GM23338 (cell line): Measurements from ENCODE around the gene ZPLD1. TPM values are rescaled to one million over a fixed set of nuclear protein-coding genes. Genes with fewer than 3 reads are reported as not detected.

Experiments used
- ATAC-seq: fragments of 200-7000 bp; cut with Tn5 transposase; 3 replicates; pipeline ENCODE4 v1.9.1; 2020
- DNase-seq: peaks from one replicate; pipeline ENCODE4 v3.0.0-alpha.2; 2015; ENCODE audit warnings: low spot score
- H2AFZ ChIP-seq: fragments of 200-600 bp; sonication (generic); 2 replicates; pipeline ENCODE4 v1.8.0; 2016; ENCODE audit warnings: antibody characterized with exemption, mild to moderate bottlenecking, moderate library complexity
- H3F3A ChIP-seq: fragments of 200-600 bp; sonication (generic); replicated peaks from 2 replicates; pipeline ENCODE4 v1.8.0; 2017; ENCODE audit warnings: antibody characterized with exemption, mixed run types, low read depth
- H3K27ac ChIP-seq: fragments of 200-600 bp; sonication (generic); 2 replicates; pipeline ENCODE4 v1.6.1; 2016; ENCODE audit warnings: low read depth
- H3K27me3 ChIP-seq: fragments of 200-600 bp; sonication (generic); 2 replicates; pipeline ENCODE4 v1.8.0; 2016; ENCODE audit warnings: mild to moderate bottlenecking, mixed run types, moderate library complexity; ENCODE audit not compliant: insufficient read depth
- H3K36me3 ChIP-seq: fragments of 200-600 bp; sonication (generic); 2 replicates; pipeline ENCODE4 v1.8.0; 2016; ENCODE audit warnings: mild to moderate bottlenecking; ENCODE audit not compliant: insufficient read depth
- H3K4me1 ChIP-seq: fragments of 200-600 bp; sonication (generic); 2 replicates; pipeline ENCODE4 v1.8.0; 2016; ENCODE audit warnings: mild to moderate bottlenecking, moderate library complexity; ENCODE audit not compliant: insufficient read depth
- H3K4me2 ChIP-seq: fragments of 200-600 bp; sonication (generic); 2 replicates; pipeline ENCODE4 v1.7.1; 2017; ENCODE audit warnings: mixed run types
- H3K4me3 ChIP-seq: fragments of 200-600 bp; sonication (generic); 2 replicates; pipeline ENCODE4 v1.6.1; 2016; ENCODE audit warnings: mixed run types
- H3K79me2 ChIP-seq: fragments of 200-600 bp; sonication (generic); replicated peaks from 2 replicates; pipeline ENCODE4 v1.8.0; 2017; ENCODE audit warnings: mild to moderate bottlenecking; ENCODE audit not compliant: insufficient read depth
- H3K9me2 ChIP-seq: fragments of 200-600 bp; sonication (generic); 2 replicates; pipeline ENCODE4 v1.8.0; 2017; ENCODE audit not compliant: insufficient read depth
- H4K20me1 ChIP-seq: fragments of 200-600 bp; sonication (generic); replicated peaks from 2 replicates; pipeline ENCODE4 v1.8.0; 2017; ENCODE audit warnings: mild to moderate bottlenecking; ENCODE audit not compliant: insufficient read depth
- H3K27ac Mint-ChIP-seq: 2 replicates; pipeline ENCODE4 v1.8.0; 2020; ENCODE audit warnings: inconsistent platforms, mild to moderate bottlenecking, moderate library complexity, mixed read lengths
- H3K27me3 Mint-ChIP-seq: 3 replicates; pipeline ENCODE4 v1.8.0; 2022; ENCODE audit warnings: low read depth, mild to moderate bottlenecking, moderate library complexity, mixed read lengths, inconsistent platforms; ENCODE audit not compliant: insufficient read depth, poor library complexity
- H3K36me3 Mint-ChIP-seq: 3 replicates; pipeline ENCODE4 v1.8.0; 2021; ENCODE audit warnings: low read depth, mild to moderate bottlenecking, inconsistent platforms, moderate library complexity, mixed read lengths
- H3K4me1 Mint-ChIP-seq: 3 replicates; pipeline ENCODE4 v1.8.0; 2020; ENCODE audit warnings: mild to moderate bottlenecking, inconsistent platforms, mixed read lengths
- H3K4me3 Mint-ChIP-seq: 3 replicates; pipeline ENCODE4 v1.8.0; 2021; ENCODE audit warnings: moderate library complexity, mild to moderate bottlenecking, inconsistent platforms, mixed read lengths
- H3K9me3 Mint-ChIP-seq: 3 replicates; pipeline ENCODE4 v1.8.0; 2020; ENCODE audit warnings: moderate library complexity, mild to moderate bottlenecking, inconsistent platforms, mixed read lengths
- CTCF ChIP-seq, 2 experiments: fragments of 200-600 bp in 1 of 2; sonication (generic) in 1 of 2; conservative IDR thresholded peaks; 2 replicates each; pipeline versions ENCODE4 v1.5.1 to v1.6.1; 2016 to 2017; ENCODE audit warnings: antibody characterized with exemption in 2 of 2, low read depth in 2 of 2, mild to moderate bottlenecking in 2 of 2, moderate library complexity in 1 of 2
- ETS1 ChIP-seq: IDR thresholded peaks from 2 replicates; pipeline ENCODE4 v1.6.1; 2016; ENCODE audit warnings: antibody characterized with exemption
- EZH2 ChIP-seq: fragments of 200-600 bp; sonication (generic); IDR thresholded peaks from one replicate; pipeline ENCODE4 v1.8.0; 2017; ENCODE audit warnings: antibody characterized with exemption, mild to moderate bottlenecking, low read depth; ENCODE audit not compliant: unreplicated experiment
- EZH2phosphoT487 ChIP-seq: fragments of 200-600 bp; sonication (generic); IDR thresholded peaks from one replicate; pipeline ENCODE4 v1.8.1; 2018; ENCODE audit warnings: antibody characterized with exemption; ENCODE audit not compliant: unreplicated experiment
- POLR2AphosphoS5 ChIP-seq: IDR thresholded peaks from 2 replicates; pipeline ENCODE4 v1.6.1; 2016; ENCODE audit warnings: antibody characterized with exemption, low read depth
- REST ChIP-seq: IDR thresholded peaks from one replicate; pipeline ENCODE4 v1.6.1; 2018; ENCODE audit warnings: antibody characterized with exemption; ENCODE audit not compliant: unreplicated experiment
- ZNF114 ChIP-seq: fragments of 250-450 bp; sonication (Bioruptor Pico); IDR thresholded peaks from 2 replicates; pipeline ENCODE4 v1.5.0; 2020; ENCODE audit warnings: mild to moderate bottlenecking, moderate library complexity
- ZNF331 ChIP-seq: fragments of 250-450 bp; sonication (Bioruptor Pico); IDR thresholded peaks from 2 replicates; pipeline ENCODE4 v1.5.0; 2020; ENCODE audit warnings: low read depth, mild to moderate bottlenecking, moderate library complexity
- polyA plus RNA-seq: library from polyadenylated mRNA; unstranded; fragments of >200 nt; fragmentation: Nextera tagmentation; extraction: Ambion mirVana; gene quantifications from 2 replicates; pipeline ENCODE4 v1.2.1, GENCODE V29; 2016
- total RNA-seq: library from RNA; depleted of rRNA; stranded (reverse); fragments of >200 nt; shearing (Covaris generic); gene quantifications from 2 replicates; pipeline ENCODE4 v1.2.3, GENCODE V29; 2014

Gene ZPLD1
- total and polyA plus RNA-seq, 2 experiments from 2014 or later: not detected

- Histone ChIP-seq H3K27ac (no peak overlapping the region), H3K79me2 (no peaks in the 10 kb centered on the region), H3K4me1 (no peaks in the 10 kb centered on the region), H3K27me3 (no peaks in the 10 kb centered on the region), H4K20me1 (no peaks in the 10 kb centered on the region), H3K9me2 (no peaks in the 10 kb centered on the region), H2AFZ (no peak overlapping the region), H3K36me3 (no peaks in the 10 kb centered on the region), H3K4me3 (no peak overlapping the region), H3K4me2 (no peak overlapping the region), H3F3A (no peaks in the 10 kb centered on the region)
- H3K36me3 Mint-ChIP-seq: no peaks in the 10 kb centered on the region
- H3K9me3 Mint-ChIP-seq: no peaks in the 10 kb centered on the region; the same call in 2 of the 3 replicates
- H3K27me3 Mint-ChIP-seq: no peaks in the 10 kb centered on the region
- no peak for ATAC-seq
- TF ChIP-seq POLR2AphosphoS5: no peak
- TF ChIP-seq ETS1: no peak
- TF ChIP-seq EZH2: no peak
- H3K4me1 Mint-ChIP-seq: no peaks in the 10 kb centered on the region
- DNase-seq: no peak
- H3K4me3 Mint-ChIP-seq: no peak overlapping the region
- H3K27ac Mint-ChIP-seq: no peak overlapping the region
Observed at GRCh38 chr3:102514241-102514640, 79.4 kb downstream of the ZPLD1 start.

GRCh38 chr3:102521246-102521645 lies 86.4 kb downstream of the ZPLD1 start:
- Histone ChIP-seq H3K4me1 (no peaks in the 10 kb centered on the region), H3K9me2 (no peaks in the 10 kb centered on the region; the same call in 1 of the 2 replicates), H3F3A (no peaks in the 10 kb centered on the region), H2AFZ (no peak overlapping the region), H4K20me1 (no peaks in the 10 kb centered on the region), H3K27me3 (no peaks in the 10 kb centered on the region), H3K79me2 (no peaks in the 10 kb centered on the region), H3K4me3 (no peak overlapping the region), H3K4me2 (no peak overlapping the region), H3K36me3 (no peaks in the 10 kb centered on the region), H3K27ac (no peak overlapping the region)
- H3K36me3 Mint-ChIP-seq: no peaks in the 10 kb centered on the region
- H3K27ac Mint-ChIP-seq: no peak overlapping the region
- no peak for ATAC-seq
- H3K27me3 Mint-ChIP-seq: no peaks in the 10 kb centered on the region
- H3K4me3 Mint-ChIP-seq: no peak overlapping the region
- H3K9me3 Mint-ChIP-seq: no peaks in the 10 kb centered on the region; the same call in 2 of the 3 replicates
- no peak for DNase-seq
- no peaks in the 10 kb centered on the region for H3K4me1 Mint-ChIP-seq
- no peak for TF ChIP-seq REST
- no peak for TF ChIP-seq EZH2
- TF ChIP-seq EZH2phosphoT487: no peak
- no peak for TF ChIP-seq ZNF114 (CRISPR knock-in tag)
- no peak for TF ChIP-seq ETS1
- TF ChIP-seq ZNF331 (CRISPR knock-in tag): no peak
- no peak for TF ChIP-seq CTCF (conservative IDR thresholded peaks at IDR 0.05; ENCODE audit: low read depth in 2 of 2)
